Esophagus muscularis mucosa (tissue), 3 donors: ENCODE measurements around the gene C1orf105.

Experiments used
- CTCF ChIP-seq, 3 experiments: fragments of 200-600 bp in 2 of 3; fragments of 450-650 bp in 1 of 3; sonication (generic) in 2 of 3; IDR thresholded peaks; one replicate each; pipeline ENCODE4 v1.5.1; 2017 to 2019; ENCODE audit warnings: antibody characterized with exemption in 3 of 3, mild to moderate bottlenecking in 2 of 3, moderate library complexity in 1 of 3
- POLR2A ChIP-seq: fragments of 450-650 bp; IDR thresholded peaks from one replicate; pipeline ENCODE4 v1.6.1; 2017; ENCODE audit warnings: antibody characterized with exemption, moderate library complexity, mild to moderate bottlenecking, low read depth
- POLR2AphosphoS5 ChIP-seq, 2 donors: sonication (generic); formaldehyde crosslinking; IDR thresholded peaks; one replicate each; pipeline ENCODE4 v1.6.1; 2017; ENCODE audit warnings: antibody characterized with exemption in 2 of 2

GRCh38 chr1:172377565-172377964, 42.9 kb upstream of the C1orf105 start:
- TF ChIP-seq CTCF (IDR thresholded peaks at IDR 0.05) (no peak), POLR2A (no peak), POLR2AphosphoS5 (IDR thresholded peaks at IDR 0.05) (no peak)
